Thoracic aorta (tissue), 2 donors: Measurements from ENCODE around the gene USP31. TPM values are rescaled to one million over a fixed set of nuclear protein-coding genes. Genes with fewer than 3 reads are reported as not detected.
A peak's percentile ranks its signal among the peaks of the same experiment; 100 is the strongest.
"Not testable (repeated sequence)": the region's sequence is repeated elsewhere in the genome, so short reads cannot be mapped to it uniquely, and the experiment has no call there.

Experiments
- ATAC-seq: fragments of 150-250 bp; one replicate; pipeline ENCODE4 v1.8.0; 2017; ENCODE audit warnings: low read depth; ENCODE audit not compliant: insufficient number of reproducible peaks, low FRiP score
- DNase-seq: peaks from one replicate; pipeline ENCODE4 v3.0.0-alpha.2; 2020; ENCODE audit warnings: low spot score
- H3K27ac ChIP-seq, 2 donors: fragments of 200-600 bp; sonication (generic); 1 replicate in 1 of 2; 2 replicates in 1 of 2; pipeline ENCODE4 v1.5.1; 2016; ENCODE audit warnings: mild to moderate bottlenecking in 2 of 2, moderate library complexity in 2 of 2
- H3K27me3 ChIP-seq: fragments of 200-600 bp; sonication (generic); replicated peaks from 2 replicates; pipeline ENCODE4 v1.6.0; 2016; ENCODE audit warnings: mild to moderate bottlenecking; ENCODE audit not compliant: insufficient read depth
- H3K36me3 ChIP-seq: fragments of 200-600 bp; sonication (generic); one replicate; pipeline ENCODE4 v1.5.1; 2016
- H3K4me1 ChIP-seq, 2 donors: fragments of 200-600 bp; sonication (generic); 1 replicate in 1 of 2; 2 replicates in 1 of 2; pipeline versions ENCODE4 v1.5.1 to v1.6.0; 2016; ENCODE audit warnings: low read depth in 2 of 2, mild to moderate bottlenecking in 1 of 2; ENCODE audit not compliant: control insufficient read depth in 1 of 2
- H3K4me3 ChIP-seq: fragments of 200-600 bp; sonication (generic); 2 replicates; pipeline ENCODE4 v1.5.1; 2016; ENCODE audit warnings: mild to moderate bottlenecking
- H3K9me3 ChIP-seq: fragments of 200-600 bp; sonication (generic); 2 replicates; pipeline ENCODE4 v1.5.1; 2016
- CTCF ChIP-seq: fragments of 200-600 bp; sonication (generic); IDR thresholded peaks from one replicate; pipeline ENCODE4 v1.5.1; 2019; ENCODE audit warnings: antibody characterized with exemption
- total RNA-seq, 2 donors: library from RNA; depleted of rRNA; stranded (reverse); fragments of >200 nt; gene quantifications; one replicate each; pipeline versions ENCODE4 v1.1.0 to v1.2.3, GENCODE V29; 2016

Gene USP31
- total RNA-seq, 2 donors from 2014 or later = 19.6 to 25.0 TPM

GRCh38 chr16:23146877-23147601 is 2.2 kb downstream of the USP31 start:
- H3K27ac ChIP-seq = peak overlapping the region in 1 of 2 donors; percentile 58
- no peaks in the 10 kb centered on the region for H3K36me3 ChIP-seq
- H3K27me3 ChIP-seq = no peaks in the 10 kb centered on the region
- no peak for ATAC-seq
- H3K4me1 ChIP-seq = peaks cover 39 to 73% of the 10 kb centered on the region in 2 donors
- no peak for TF ChIP-seq CTCF
- peak overlapping the region; percentile 97 for H3K4me3 ChIP-seq
- no peak for DNase-seq
- H3K9me3 ChIP-seq = no peaks in the 10 kb centered on the region

- DNase-seq = no peak
- Histone ChIP-seq H3K27me3 (no peaks in the 10 kb centered on the region), H3K36me3 (no peaks in the 10 kb centered on the region), H3K4me3 (peak overlapping the region; percentile 40), H3K4me1 (peaks cover 46 to 86% of the 10 kb centered on the region in 2 donors), H3K9me3 (no peaks in the 10 kb centered on the region), H3K27ac (peak overlapping the region in 1 of 2 donors; percentile 58)
- no peak for ATAC-seq
- TF ChIP-seq CTCF = no peak
These were observed 3.6 kb downstream of the USP31 start for GRCh38 chr16:23145608-23146007.

GRCh38 chr16:23145186-23145585 is 4.1 kb downstream of the USP31 start:
- Histone ChIP-seq H3K9me3 (no peaks in the 10 kb centered on the region), H3K27me3 (no peaks in the 10 kb centered on the region), H3K36me3 (no peaks in the 10 kb centered on the region), H3K4me3 (peak overlapping the region; percentile 40), H3K4me1 (peaks cover 46 to 84% of the 10 kb centered on the region in 2 donors), H3K27ac (peak overlapping the region in 1 of 2 donors; percentile 58)
- TF ChIP-seq CTCF = no peak
- ATAC-seq (no peak), DNase-seq (no peak)

GRCh38 chr16:23144393-23144792 is 4.9 kb downstream of the USP31 start:
- H3K36me3 ChIP-seq, ATAC-seq, H3K4me3 ChIP-seq, DNase-seq, H3K9me3 ChIP-seq, H3K27me3 ChIP-seq: not testable (repeated sequence)
- peak overlapping the region in 1 of 2 donors; percentile 22 for H3K27ac ChIP-seq
- peaks cover 42 to 83% of the 10 kb centered on the region in 2 donors for H3K4me1 ChIP-seq

- no peak for TF ChIP-seq CTCF
- H3K27me3 ChIP-seq = no peaks in the 10 kb centered on the region
- H3K27ac ChIP-seq = peak overlapping the region in 1 of 2 donors; percentile 62
- H3K36me3 ChIP-seq = no peaks in the 10 kb centered on the region
- H3K4me1 ChIP-seq = peaks cover 42 to 81% of the 10 kb centered on the region in 2 donors
- DNase-seq = no peak
- ATAC-seq = no peak
- H3K9me3 ChIP-seq = no peaks in the 10 kb centered on the region
- no peak overlapping the region for H3K4me3 ChIP-seq
These were observed 5.9 kb downstream of the USP31 start for GRCh38 chr16:23143391-23143790.
